Measurements from ENCODE around the gene LMO4.

The LMO4 gene

GRCh38 chr1:87356591-87356990 lies 27.9 kb downstream of the LMO4 start:
- DNase-seq (ENCODE audit: low read depth): no peak
- TF ChIP-seq, protein P1, sequence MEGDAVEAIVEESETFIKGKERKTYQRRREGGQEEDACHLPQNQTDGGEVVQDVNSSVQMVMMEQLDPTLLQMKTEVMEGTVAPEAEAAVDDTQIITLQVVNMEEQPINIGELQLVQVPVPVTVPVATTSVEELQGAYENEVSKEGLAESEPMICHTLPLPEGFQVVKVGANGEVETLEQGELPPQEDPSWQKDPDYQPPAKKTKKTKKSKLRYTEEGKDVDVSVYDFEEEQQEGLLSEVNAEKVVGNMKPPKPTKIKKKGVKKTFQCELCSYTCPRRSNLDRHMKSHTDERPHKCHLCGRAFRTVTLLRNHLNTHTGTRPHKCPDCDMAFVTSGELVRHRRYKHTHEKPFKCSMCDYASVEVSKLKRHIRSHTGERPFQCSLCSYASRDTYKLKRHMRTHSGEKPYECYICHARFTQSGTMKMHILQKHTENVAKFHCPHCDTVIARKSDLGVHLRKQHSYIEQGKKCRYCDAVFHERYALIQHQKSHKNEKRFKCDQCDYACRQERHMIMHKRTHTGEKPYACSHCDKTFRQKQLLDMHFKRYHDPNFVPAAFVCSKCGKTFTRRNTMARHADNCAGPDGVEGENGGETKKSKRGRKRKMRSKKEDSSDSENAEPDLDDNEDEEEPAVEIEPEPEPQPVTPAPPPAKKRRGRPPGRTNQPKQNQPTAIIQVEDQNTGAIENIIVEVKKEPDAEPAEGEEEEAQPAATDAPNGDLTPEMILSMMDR (IDR thresholded peaks at IDR 0.05; ENCODE audit: insufficient read depth, low read depth, low read length, missing control alignments): no peak
- H3K4me3 ChIP-seq (ENCODE audit: low read depth, low read length): no peak overlapping the region

- DNase-seq (ENCODE audit: low read depth): no peak
- no peak overlapping the region for H3K4me3 ChIP-seq (ENCODE audit: low read depth, low read length)
- TF ChIP-seq, protein P1 (IDR thresholded peaks at IDR 0.05; ENCODE audit: insufficient read depth, low read depth, low read length, missing control alignments): no peak
These were observed 29.5 kb downstream of the LMO4 start for GRCh38 chr1:87358219-87358618.

DNA sequence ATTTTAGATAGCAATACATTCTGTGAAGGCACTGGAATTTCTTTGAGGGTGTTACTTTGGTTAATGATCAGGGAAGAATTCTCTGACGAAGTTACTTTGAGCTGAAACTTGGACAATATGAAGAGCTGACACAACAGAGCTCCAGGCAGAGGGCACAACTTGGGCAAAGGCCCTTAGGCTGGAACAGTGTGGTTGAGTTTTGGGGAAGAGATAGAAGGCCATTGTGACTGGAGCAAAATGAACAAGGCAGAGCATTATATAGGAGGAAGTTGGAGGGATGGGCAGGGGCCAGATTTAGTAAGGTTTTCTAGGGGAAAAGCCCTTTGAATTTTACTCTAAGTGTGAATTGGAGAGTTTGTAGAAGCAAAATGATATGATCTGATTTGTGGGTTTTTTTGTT lies 30.9 kb downstream of the LMO4 start:
- TF ChIP-seq, protein P1 (IDR thresholded peaks at IDR 0.05; ENCODE audit: insufficient read depth, low read depth, low read length, missing control alignments): no peak
- no peak for DNase-seq (ENCODE audit: low read depth)

GRCh38 chr1:87362063-87362833 lies 33.6 kb downstream of the LMO4 start:
- H3K4me3 ChIP-seq (ENCODE audit: low read depth, low read length): no peak overlapping the region
- TF ChIP-seq, protein P1 (IDR thresholded peaks at IDR 0.05; ENCODE audit: insufficient read depth, low read depth, low read length, missing control alignments): no peak
- peak; percentile 30 for DNase-seq (ENCODE audit: low read depth)

More for the DNA sequence above, 30.9 kb downstream of the LMO4 start:
- no peak overlapping the region for H3K4me3 ChIP-seq (ENCODE audit: low read depth, low read length)

- TF ChIP-seq, protein P1 (IDR thresholded peaks at IDR 0.05; ENCODE audit: insufficient read depth, low read depth, low read length, missing control alignments): no peak
- no peak overlapping the region for H3K4me3 ChIP-seq (ENCODE audit: low read depth, low read length)
- no peak for DNase-seq (ENCODE audit: low read depth)
These were observed 34.2 kb downstream of the LMO4 start for GRCh38 chr1:87362834-87363426.

GRCh38 chr1:87367549-87367948 lies 38.9 kb downstream of the LMO4 start:
- no peak for DNase-seq (ENCODE audit: low read depth)
- H3K4me3 ChIP-seq (ENCODE audit: low read depth, low read length): no peak overlapping the region
- TF ChIP-seq, protein P1 (IDR thresholded peaks at IDR 0.05; ENCODE audit: insufficient read depth, low read depth, low read length, missing control alignments): no peak
